ENCODE data around the gene CNTN1. TPM values are rescaled to one million over a fixed set of nuclear protein-coding genes. Genes with fewer than 3 reads are reported as not detected.
"Not testable (repeated sequence)": the region's sequence is repeated elsewhere in the genome, so short reads cannot be mapped to it uniquely, and the experiment has no call there.

The CNTN1 gene
- total RNA-seq, 1 experiment from 2014 or later: not detected

- Histone ChIP-seq H3K4me3 (no peak overlapping the region), H3K36me3 (no peaks in the 10 kb centered on the region), H3K27me3 (no peaks in the 10 kb centered on the region), H3K9me3 (no peaks in the 10 kb centered on the region)
- DNase-seq: no peak
These were observed 372.2 kb downstream of the CNTN1 start for GRCh38 chr12:41064411-41064810.

GRCh38 chr12:41067941-41068645 lies 375.9 kb downstream of the CNTN1 start:
- DNase-seq: no peak
- no peak overlapping the region for H3K4me3 ChIP-seq
- H3K27me3 ChIP-seq: no peaks in the 10 kb centered on the region
- no peaks in the 10 kb centered on the region for H3K36me3 ChIP-seq
- no peaks in the 10 kb centered on the region for H3K9me3 ChIP-seq

GRCh38 chr12:41073633-41074472 lies 381.6 kb downstream of the CNTN1 start:
- no peak for DNase-seq
- H3K36me3 ChIP-seq: no peaks in the 10 kb centered on the region
- no peaks in the 10 kb centered on the region for H3K27me3 ChIP-seq
- H3K9me3 ChIP-seq: no peaks in the 10 kb centered on the region
- H3K4me3 ChIP-seq: no peak overlapping the region

GRCh38 chr12:41074473-41074769 lies 382.2 kb downstream of the CNTN1 start:
- Histone ChIP-seq H3K4me3 (no peak overlapping the region), H3K9me3 (no peaks in the 10 kb centered on the region), H3K36me3 (no peaks in the 10 kb centered on the region), H3K27me3 (no peaks in the 10 kb centered on the region)
- DNase-seq: no peak

GRCh38 chr12:41076114-41076513 lies 383.9 kb downstream of the CNTN1 start:
- H3K27me3 ChIP-seq: no peaks in the 10 kb centered on the region
- no peak overlapping the region for H3K4me3 ChIP-seq
- no peaks in the 10 kb centered on the region for H3K9me3 ChIP-seq
- no peaks in the 10 kb centered on the region for H3K36me3 ChIP-seq
- DNase-seq: no peak

- not testable (repeated sequence) for DNase-seq, H3K36me3 ChIP-seq, H3K4me3 ChIP-seq, H3K9me3 ChIP-seq, H3K27me3 ChIP-seq
These were observed 389.0 kb downstream of the CNTN1 start for GRCh38 chr12:41081241-41081640.

GRCh38 chr12:41089438-41089837 lies 397.2 kb downstream of the CNTN1 start:
- Histone ChIP-seq H3K27me3 (no peaks in the 10 kb centered on the region), H3K36me3 (no peaks in the 10 kb centered on the region), H3K9me3 (no peaks in the 10 kb centered on the region), H3K4me3 (no peak overlapping the region)
- DNase-seq: no peak

GRCh38 chr12:41092115-41092514 lies 399.9 kb downstream of the CNTN1 start:
- no peaks in the 10 kb centered on the region for H3K27me3 ChIP-seq
- H3K9me3 ChIP-seq: no peaks in the 10 kb centered on the region
- no peaks in the 10 kb centered on the region for H3K36me3 ChIP-seq
- no peak overlapping the region for H3K4me3 ChIP-seq
- DNase-seq: no peak

- Histone ChIP-seq H3K4me3 (no peak overlapping the region), H3K27me3 (no peaks in the 10 kb centered on the region), H3K9me3 (no peaks in the 10 kb centered on the region), H3K36me3 (no peaks in the 10 kb centered on the region)
- no peak for DNase-seq
These were observed 404.6 kb downstream of the CNTN1 start for GRCh38 chr12:41096797-41097196.

- H3K9me3 ChIP-seq: no peaks in the 10 kb centered on the region
These were observed 408.3 kb downstream of the CNTN1 start for GRCh38 chr12:41100572-41100971.

GRCh38 chr12:41101806-41102205 lies 409.6 kb downstream of the CNTN1 start:
- Histone ChIP-seq H3K9me3 (no peaks in the 10 kb centered on the region), H3K36me3 (no peaks in the 10 kb centered on the region), H3K27me3 (no peaks in the 10 kb centered on the region), H3K4me3 (no peak overlapping the region)
- DNase-seq: no peak

More at GRCh38 chr12:41100572-41100971, 408.3 kb downstream of the CNTN1 start:
- H3K27me3 ChIP-seq: no peaks in the 10 kb centered on the region
- H3K4me3 ChIP-seq: no peak overlapping the region
- H3K36me3 ChIP-seq: no peaks in the 10 kb centered on the region
- no peak for DNase-seq

GRCh38 chr12:41103614-41104013 lies 411.4 kb downstream of the CNTN1 start:
- Histone ChIP-seq H3K36me3 (no peaks in the 10 kb centered on the region), H3K4me3 (no peak overlapping the region), H3K27me3 (no peaks in the 10 kb centered on the region; the same call in 1 of the 2 replicates), H3K9me3 (no peaks in the 10 kb centered on the region)
- DNase-seq: no peak

GRCh38 chr12:41106315-41106714 lies 414.1 kb downstream of the CNTN1 start:
- Histone ChIP-seq H3K4me3 (no peak overlapping the region), H3K9me3 (no peaks in the 10 kb centered on the region), H3K36me3 (no peaks in the 10 kb centered on the region), H3K27me3 (no peaks in the 10 kb centered on the region; the same call in 1 of the 2 replicates)
- no peak for DNase-seq

- no peaks in the 10 kb centered on the region for H3K36me3 ChIP-seq
- no peaks in the 10 kb centered on the region for H3K9me3 ChIP-seq
- no peaks in the 10 kb centered on the region; the same call in 1 of the 2 replicates for H3K27me3 ChIP-seq
- no peak for DNase-seq
- no peak overlapping the region for H3K4me3 ChIP-seq
These were observed 415.8 kb downstream of the CNTN1 start for GRCh38 chr12:41108032-41108431.

GRCh38 chr12:41112903-41113302 lies 420.7 kb downstream of the CNTN1 start:
- DNase-seq: no peak
- Histone ChIP-seq H3K4me3 (no peak overlapping the region), H3K27me3 (no peaks in the 10 kb centered on the region; the same call in 1 of the 2 replicates), H3K36me3 (no peaks in the 10 kb centered on the region), H3K9me3 (no peaks in the 10 kb centered on the region)

GRCh38 chr12:41120211-41120610 lies 428.0 kb downstream of the CNTN1 start:
- Histone ChIP-seq H3K9me3 (no peaks in the 10 kb centered on the region), H3K27me3 (no peaks in the 10 kb centered on the region), H3K36me3 (no peaks in the 10 kb centered on the region), H3K4me3 (no peak overlapping the region)
- no peak for DNase-seq

GRCh38 chr12:41121374-41121773 lies 429.1 kb downstream of the CNTN1 start:
- no peaks in the 10 kb centered on the region for H3K9me3 ChIP-seq
- H3K27me3 ChIP-seq: no peaks in the 10 kb centered on the region
- DNase-seq: no peak

More at GRCh38 chr12:41121374-41121773, 429.1 kb downstream of the CNTN1 start:
- Histone ChIP-seq H3K4me3 (no peak overlapping the region), H3K36me3 (no peaks in the 10 kb centered on the region)
